Measurements from ENCODE around the gene NF2.
"Not testable (repeated sequence)": the region's sequence is repeated elsewhere in the genome, so short reads cannot be mapped to it uniquely, and the experiment has no call there.

The NF2 gene

DNA sequence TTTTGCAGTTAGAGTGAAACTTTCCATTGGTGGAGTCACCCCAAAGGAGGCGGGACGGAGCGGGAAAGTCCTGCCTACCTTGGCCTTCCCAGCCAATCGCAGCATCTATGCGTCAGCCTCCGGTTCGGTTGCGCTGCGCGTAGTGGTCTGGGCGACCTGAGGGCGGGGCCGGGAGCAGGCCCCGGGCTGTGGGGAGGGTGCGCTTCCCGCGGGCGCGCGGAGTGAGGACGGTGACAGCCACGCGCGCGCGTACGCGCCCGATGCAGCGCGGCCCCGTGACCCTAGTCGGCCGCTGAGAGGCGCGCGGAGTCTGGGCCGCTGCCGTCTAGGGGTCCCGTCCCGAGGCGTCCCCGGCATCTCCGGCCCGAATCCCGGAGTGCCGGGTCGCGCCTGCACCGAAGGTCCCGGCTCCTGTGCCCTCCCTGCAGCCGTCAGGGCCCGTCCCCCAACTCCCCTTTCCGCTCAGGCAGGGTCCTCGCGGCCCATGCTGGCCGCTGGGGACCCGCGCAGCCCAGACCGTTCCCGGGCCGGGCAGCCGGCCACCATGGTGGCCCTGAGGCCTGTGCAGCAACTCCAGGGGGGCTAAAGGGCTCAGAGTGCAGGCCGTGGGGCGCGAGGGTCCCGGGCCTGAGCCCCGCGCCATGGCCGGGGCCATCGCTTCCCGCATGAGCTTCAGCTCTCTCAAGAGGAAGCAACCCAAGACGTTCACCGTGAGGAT is at the start of gene NF2:
Gene NF2, plus strand, starts transcription at position 276 of the 718 bp plus-strand sequence. Its CDS starts 366 bp downstream, at position 642.
- DNase-seq (ENCODE audit: low read depth in 2 of 2), result peak; percentile 97

DNA sequence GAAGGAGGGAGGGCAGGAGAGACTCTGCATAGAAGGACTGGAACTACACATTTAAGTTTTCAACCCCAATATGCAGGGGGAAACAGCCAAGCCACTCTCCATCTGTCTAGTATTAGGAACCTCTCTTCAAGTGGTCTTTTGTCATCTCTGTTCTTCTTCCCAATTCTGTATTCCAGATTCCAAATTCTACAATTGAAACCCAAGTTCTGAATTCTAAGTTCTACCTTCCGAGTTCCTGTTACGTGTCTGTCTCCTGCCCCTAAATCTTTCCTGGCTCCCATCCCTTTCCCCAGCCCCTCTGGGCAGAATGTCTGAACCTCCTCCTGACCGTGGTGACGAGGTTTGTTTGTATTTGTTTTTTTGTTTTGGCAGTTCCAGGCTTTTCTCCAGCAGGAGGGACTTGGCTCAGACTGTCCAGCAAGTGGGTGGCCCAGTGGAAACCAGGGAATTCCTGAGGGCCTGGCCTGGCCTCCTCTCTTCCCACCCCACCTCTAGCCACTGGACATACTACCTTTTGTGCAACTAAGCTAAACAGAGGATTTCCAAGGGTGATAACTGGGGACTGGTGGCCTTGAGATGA is 48.3 kb upstream of the NF2 start:
- no peak for DNase-seq (ENCODE audit: low read depth in 2 of 2)

DNA sequence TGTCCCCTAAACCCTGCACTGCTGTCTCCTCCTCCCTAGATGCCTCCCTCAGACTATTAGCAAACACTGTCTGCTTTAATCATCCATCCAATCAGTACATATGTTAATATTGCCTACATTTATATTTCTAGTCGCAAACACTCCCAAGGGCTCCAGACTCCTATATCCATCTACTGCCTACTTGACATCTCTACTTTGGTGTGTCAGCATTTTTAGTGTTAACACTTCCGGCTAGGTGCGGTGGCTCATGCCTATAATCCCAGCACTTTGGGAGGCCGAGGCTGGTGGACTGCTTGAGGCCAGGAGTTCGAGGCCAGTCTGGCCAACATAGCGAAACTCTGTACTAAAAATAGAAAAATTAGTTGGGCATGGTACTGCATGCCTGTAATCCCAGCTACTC is 44.4 kb upstream of the NF2 start:
- DNase-seq (ENCODE audit: low read depth in 2 of 2), result no peak

DNA sequence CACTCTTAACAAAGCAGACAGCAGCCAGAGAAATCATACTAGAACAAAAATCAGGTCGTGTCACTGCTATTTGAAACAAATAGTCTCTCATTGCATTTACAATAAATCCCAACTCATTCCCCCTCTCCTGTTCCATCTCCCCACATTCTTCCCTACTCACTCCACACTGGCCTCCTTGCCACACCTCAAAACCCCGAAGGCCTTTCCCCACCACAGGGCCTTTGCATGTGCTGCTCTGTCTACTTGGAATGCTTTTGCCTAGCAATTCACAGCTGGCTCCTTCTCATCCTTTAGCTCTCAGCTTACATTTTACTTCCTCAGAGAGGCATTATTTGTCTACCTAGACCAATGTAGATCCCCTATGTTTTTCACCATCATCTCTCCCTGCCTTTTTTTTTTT is 43.6 kb upstream of the NF2 start:
- DNase-seq (ENCODE audit: low read depth in 2 of 2), result no peak

DNA sequence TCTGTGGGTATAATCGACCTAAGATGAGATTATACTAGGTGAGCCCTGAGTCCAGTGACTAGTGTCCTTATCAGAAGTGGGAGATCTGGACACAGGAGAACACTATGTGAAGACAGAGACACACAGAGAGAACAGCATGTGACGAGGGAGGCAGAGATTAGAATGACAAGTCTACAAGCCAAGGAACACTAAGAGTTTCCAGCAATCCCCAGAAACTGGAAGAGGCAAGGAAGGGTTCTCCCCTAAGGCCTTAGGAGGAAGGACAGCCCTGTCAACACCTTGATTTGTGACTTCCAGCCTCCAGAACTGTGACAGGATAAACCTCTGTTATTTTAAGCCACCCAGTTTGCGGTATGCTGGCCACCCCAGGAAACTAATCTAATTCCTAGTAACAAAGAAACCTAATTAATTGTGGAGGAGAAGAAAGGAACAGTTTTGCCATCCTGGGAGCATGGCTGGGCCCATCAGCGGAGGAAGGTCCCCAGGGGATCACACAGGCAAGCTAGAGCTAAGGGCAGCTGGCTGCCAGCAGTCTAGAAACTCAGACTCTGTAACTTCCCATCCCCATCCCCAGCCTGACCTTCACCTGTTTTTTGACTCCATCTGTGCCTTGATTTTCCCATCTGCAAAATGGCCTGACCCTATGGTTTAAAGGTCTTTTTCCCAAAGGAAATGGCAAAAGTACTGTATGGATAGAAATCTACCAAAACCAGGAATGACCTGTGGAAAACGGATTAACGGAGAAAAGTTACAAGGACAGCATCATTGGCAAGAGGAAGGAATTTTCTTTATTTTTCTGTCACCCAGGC is 39.6 kb upstream of the NF2 start:
- no peak for DNase-seq (ENCODE audit: low read depth in 2 of 2)

DNA sequence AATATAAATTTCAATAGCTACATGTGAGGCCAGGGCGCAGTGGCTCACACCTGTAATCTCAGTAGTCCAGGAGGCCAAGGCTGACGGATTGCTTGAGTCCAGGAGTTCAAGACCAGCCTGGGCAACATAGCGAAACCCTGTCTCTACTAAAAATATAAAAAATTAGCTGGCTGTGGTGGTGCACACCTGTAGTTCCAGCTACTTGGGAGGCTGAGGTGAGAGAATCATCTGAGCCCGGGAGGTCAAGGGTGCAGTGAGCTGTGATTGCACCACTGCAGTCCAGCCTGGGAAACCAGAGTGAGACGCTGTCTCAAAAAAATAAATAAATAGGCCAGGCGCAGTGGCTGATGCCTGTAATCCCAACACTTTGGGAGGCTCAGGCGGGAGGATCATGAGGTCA is 36.9 kb upstream of the NF2 start:
- not testable (repeated sequence) for DNase-seq (ENCODE audit: low read depth in 2 of 2)

DNA sequence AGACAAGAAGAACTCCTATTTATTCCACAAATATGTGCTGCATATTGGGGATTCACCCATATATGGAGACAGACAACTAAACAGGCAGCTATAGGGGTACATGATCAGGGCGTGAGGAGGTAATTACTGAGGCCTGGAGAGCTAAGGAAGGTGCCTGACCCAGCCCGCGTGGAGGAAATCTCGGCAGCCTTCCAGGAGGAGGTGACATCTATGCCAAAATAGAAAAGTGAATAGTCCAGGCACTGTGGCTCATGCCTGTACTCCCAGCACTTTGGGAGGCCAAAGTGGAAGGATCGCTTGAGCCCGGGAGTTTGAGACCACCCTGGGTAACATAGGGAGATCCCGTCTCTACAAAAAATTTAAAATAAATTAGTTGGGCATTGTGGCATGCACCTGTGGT is 36.1 kb upstream of the NF2 start:
- no peak for DNase-seq (ENCODE audit: low read depth in 2 of 2)

DNA sequence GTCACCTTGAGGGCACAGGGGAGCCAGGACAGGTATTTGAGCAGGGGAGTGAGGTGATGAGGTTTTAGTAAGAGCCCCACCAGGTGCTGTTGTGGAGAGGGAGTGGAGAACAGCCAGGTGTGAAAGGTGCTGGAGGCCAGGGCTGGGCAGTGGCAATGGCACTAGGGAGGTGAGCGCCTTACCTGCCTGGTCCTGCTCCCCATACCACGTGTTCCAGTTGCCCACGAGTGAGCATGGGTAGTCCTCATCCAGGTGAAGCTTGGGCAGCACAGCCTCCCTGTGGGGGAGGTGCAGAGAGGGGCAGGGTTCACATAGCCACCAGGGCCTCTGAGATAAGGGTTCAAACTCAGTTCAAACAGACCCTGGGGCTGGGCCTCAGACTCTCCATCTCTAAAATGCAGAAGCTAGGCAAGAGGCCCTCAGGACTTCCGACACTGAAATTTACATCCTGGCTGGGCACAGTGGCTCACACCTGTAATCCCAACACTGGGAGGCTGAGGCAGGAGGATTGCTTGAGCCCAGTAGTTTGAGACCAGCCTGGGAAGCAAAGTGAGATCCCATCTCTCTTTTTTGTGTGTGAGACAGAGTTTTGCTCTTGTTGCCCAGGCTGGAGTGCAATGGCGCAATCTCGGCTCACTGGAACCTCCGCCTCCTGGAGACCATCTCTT is 34.3 kb upstream of the NF2 start:
- DNase-seq (ENCODE audit: low read depth in 2 of 2), result no peak

DNA sequence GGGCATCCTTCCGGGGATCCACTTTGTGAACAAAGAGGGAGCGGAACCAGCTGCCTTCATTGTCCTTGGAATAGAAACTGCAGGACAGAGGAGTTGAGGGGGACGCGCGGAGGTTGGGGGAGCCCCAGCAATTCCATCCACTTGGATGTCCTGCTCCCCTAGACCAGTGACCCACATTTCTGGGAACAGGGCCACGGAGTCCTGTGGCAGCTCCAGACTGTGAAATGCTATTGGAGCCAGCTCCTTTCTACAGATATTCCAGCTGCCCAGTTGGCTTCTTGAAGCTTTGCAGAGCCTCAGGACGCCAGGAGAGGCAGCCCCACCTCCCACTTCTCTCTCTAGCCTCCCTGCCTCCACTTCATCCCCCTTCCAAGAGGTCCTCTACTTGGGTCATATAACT is 33.0 kb upstream of the NF2 start:
- no peak for DNase-seq (ENCODE audit: low read depth in 2 of 2)

DNA sequence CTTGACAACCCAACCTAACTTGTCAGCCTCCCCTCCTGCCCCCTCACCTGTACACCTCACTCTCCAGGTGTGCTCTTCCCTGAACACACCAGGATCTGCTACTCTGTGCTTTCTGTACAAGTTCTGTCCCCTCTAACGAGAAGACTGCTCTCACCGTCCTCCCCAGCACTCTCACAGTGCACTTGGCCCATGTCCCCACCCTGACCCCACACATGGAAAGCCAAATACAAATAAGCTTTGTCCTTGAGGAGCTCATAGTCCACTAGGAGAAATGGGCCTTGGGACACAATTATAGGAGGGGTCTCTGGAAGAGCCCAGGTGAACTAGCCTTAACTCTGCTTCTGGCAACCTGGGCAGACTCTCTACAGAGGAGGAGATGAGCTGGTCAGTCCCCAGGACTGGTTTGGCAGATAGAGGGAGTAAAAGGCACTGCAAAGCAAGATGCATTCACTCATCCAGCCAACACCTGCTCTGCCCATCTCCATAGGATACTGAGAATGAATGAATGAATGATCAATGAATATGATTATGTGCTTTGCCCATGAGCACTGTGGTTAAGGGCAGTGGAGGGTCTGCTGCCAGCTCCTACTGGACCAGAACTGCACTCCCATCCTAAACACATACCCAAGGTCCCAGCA is 32.4 kb upstream of the NF2 start:
- DNase-seq (ENCODE audit: low read depth in 2 of 2), result no peak

DNA sequence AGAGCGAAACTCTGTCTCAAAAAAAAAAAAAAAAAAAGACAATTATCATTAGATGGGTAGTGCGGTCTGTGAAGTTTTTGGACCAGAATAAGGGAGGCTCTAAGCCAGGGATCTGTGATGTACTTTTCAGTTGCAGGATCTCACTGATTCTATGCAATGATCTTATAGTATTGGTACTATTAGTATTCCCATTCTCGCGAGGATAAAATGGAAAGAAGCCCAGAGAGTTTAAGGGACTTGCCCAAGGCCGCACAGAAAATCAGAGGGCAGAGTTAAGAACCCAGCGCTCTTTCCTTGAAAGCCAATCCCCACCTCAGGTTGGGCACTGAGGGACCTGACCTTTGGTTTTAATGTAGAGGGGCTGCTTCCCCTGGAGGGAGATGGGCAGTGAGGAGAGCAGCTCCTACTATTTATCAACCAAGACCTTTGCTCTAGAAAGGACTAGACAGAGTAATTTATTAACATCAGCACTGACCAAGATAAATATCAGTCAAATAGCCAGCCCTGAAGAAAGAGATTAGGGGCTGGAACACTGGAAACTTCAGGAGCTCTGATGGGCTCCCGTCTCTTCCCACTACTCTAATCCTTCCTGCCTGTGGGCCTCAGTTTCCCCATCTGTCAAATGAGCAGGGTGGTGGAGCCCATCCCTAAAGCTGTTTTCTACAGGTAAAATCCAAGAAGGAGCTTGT is 28.5 kb upstream of the NF2 start:
- DNase-seq (ENCODE audit: low read depth in 2 of 2), result no peak

DNA sequence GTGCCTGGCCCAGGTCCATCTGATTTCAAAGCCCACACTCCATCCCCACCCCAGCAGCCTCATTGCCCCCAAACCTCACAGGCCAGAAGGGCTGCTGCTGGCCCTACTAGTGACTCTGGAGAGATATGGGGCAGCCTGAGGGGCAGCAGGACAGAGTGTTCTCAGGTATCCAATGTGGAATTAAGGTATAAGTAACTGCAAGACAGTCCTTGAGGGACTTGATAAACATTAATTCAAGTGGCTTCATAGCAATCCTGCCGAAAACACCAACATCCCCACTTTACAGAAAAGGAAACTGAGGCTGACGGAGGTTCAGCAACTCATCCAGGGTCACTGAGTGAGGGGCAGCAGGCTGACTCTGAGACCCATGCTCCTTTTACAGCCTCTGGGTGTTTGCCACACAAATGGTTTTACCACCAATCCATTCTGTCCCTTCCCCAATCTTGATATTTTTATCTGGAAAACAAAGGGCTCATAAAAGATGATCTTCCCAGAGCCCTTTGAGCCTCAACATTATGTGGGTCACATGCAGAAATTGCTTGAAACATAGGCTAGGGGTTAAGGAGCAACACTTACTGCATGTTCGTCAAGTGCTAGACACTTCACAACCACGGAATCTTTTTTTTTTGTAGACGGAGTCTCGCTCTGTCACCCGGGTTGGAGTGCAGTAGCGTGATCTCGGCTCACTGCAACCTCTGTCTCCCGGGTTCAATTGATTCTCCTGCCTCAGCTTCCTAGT is 24.8 kb upstream of the NF2 start:
- no peak for DNase-seq (ENCODE audit: low read depth in 2 of 2)

DNA sequence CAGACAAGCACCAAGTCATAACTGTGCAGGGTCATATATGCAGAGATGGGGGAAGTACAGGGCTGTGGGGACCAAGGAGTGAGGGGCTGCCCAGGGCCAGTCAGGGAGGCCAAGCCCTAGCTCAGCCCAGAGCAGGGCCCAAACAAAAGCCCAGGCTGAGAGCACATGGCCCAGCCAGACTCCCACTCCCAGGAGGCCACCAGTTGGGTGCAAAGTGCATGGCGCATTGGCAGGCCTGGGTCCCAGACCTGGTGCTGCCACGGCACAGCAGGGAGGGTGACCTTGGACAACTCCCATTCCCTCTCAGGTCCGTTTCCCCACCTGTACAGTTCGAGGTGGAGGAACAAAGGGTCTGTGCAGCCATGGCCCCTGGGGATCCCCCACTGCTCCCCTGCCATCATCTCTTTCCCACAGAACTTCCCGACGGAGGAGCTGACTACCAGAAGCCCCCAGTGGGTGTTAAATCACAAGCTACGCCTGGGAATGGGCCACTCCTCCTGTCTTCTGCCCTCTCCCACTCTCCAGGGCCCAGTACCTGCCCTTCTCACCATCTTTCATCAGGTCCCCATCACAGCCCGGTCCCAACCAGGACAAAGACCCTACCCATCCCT is 23.1 kb upstream of the NF2 start:
- no peak for DNase-seq (ENCODE audit: low read depth in 2 of 2)

DNA sequence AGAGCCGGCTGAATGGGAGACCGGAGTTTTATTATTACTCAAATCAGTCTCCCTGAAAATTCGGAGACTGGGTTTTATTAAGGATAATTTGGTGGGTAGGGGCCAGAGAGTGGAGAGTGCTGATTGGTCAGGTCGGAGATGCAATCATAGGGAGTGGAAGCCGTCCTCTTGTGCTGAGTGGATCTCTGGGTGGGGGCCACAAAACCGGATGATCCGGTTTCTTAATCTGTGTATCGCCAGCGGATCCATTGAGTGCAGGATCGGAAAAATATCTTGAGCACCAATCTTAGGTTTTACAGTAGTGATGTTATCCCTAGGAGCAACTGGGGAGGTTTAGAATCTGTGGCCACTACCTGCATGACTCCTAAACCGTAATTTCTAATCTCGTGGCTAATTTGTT is 21.6 kb upstream of the NF2 start:
- DNase-seq (ENCODE audit: low read depth in 2 of 2), result no peak

DNA sequence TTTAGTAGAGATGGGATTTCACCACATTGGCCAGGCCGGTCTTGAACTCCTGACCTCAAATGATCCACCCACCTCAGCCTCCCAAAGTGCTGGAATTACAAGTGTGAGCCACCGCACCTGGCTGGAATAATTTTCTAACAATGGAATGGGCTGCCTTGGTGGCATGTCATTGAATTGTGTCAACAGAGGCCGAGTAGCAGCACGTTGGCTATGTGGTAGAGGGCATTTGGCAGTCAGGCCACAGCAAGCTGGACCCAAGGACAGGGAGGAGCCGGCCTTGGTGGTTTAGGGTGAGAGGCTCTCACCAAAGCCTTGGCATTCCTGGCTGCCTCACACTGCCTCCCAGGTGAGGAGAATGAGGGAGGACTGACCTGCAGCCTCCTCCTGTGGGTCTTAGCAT is 18.5 kb upstream of the NF2 start:
- no peak for DNase-seq (ENCODE audit: low read depth in 2 of 2)

DNA sequence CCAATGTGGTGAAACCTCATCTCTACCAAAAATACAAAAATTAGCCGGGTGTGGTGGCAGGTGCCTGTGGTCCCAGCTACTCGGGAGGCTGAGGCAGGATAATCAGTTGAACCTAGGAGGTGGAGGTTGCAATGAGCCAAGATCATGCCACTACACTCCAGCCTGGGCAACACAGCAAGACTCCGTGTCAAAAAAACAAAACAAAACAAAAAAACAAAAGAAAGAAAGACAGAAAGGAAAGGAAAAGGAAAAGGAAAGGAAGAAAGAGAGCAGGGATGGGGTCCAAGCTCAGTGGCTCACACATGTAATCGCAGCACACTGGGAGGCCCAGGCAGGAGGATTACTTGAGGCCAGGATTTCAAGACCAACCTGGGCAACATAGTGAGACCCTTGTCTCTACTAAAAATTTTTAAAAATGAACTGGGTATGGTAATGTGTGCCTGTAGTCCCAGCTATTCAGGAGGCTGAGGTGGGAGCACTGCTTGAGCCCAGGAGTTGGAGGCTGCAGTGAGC is 17.2 kb upstream of the NF2 start:
- not testable (repeated sequence) for DNase-seq (ENCODE audit: low read depth in 2 of 2)

DNA sequence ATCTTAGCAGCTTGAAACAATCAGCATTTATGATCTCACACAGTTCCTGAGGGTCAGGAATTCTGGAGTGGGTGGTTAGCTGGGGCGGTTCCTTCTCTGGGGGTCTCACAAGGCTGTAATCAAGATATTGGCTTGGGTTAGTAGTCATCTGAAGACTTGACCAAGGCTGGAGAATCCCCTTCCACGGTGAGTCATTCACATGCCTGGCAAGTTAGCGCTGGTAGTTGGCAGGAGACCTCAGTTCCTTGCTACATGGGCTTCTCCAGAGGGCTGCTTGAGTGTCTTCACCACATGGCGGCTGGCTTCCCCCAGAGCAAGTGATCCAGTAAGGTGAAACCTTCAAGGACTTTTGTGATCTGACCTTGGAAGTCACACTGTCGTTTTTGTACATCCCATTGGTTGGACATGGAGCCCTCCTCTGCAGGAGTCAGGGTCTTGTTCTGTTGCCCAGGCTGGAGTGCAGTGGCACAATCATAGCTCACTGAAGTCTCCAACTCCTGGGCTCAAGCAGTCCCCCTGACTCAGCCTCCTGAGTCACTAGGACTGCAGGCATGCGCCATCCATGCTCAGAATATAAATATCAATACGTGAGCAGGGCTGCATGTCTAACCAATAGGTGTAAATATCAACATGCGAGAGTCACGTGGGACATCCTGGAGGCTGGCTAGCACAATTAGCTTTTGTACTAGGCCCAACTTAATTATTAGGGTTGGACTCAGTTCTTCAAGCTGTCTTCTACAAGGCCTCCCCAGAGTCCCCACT is 15.3 kb upstream of the NF2 start:
- DNase-seq (ENCODE audit: low read depth in 2 of 2), result no peak

DNA sequence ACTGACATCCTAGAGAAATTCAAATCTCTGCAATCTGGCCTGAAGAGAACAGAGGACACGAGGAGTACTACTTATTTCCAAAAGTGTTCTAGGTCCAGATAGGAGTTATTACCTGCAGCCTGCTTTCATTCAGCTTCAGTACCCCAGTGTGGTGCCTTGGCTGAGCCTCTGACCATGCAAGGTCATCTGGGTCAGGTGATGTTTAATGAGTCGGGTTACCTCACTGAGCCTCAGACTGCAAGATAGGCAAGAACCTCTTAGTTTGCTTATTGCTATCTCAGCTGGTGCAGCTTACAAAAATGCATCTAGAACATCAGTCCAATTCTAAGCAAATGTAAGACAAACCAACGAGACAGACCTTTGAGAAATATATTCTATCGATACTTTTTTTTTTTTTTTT is 9.5 kb upstream of the NF2 start:
- no peak for DNase-seq (ENCODE audit: low read depth in 2 of 2)

DNA sequence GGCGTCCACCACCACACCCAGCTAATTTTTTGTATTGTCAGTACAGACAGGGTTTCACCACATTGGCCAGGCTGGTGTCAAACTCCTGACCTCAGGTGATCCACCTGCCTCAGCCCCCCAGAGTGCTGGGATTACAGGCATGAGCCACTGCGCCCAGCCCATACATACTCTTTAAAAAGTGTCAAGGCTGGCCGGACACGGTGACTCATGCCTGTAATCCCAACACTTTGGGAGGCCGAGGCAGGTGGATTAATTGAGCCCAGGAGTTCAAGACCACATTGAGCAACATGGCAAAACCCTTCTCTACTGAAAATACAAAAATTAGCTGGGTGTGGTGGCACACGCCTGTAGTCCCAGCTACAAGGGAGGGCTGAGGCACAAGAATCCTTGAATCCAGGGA is 9.0 kb upstream of the NF2 start:
- DNase-seq (ENCODE audit: low read depth in 2 of 2), result not testable (repeated sequence)
